Neural crest cell (in vitro differentiated cells): Measurements from ENCODE around the gene STK25. TPM values are rescaled to one million over a fixed set of nuclear protein-coding genes. Genes with fewer than 3 reads are reported as not detected.
"Not testable (repeated sequence)": the region's sequence is repeated elsewhere in the genome, so short reads cannot be mapped to it uniquely, and the experiment has no call there.

Source experiments
- DNase-seq: peaks from one replicate; pipeline ENCODE4 v3.0.0; 2021; ENCODE audit warnings: low read depth, mixed read lengths, low spot score
- H3K27ac Mint-ChIP-seq: one replicate; pipeline ENCODE4 v1.8.0; 2021; ENCODE audit warnings: mild to moderate bottlenecking, mixed read lengths; ENCODE audit not compliant: unreplicated experiment
- H3K27me3 Mint-ChIP-seq: 2 replicates; pipeline ENCODE4 v1.8.0; 2021; ENCODE audit warnings: low read depth, mild to moderate bottlenecking, mixed read lengths
- H3K36me3 Mint-ChIP-seq: 2 replicates; pipeline ENCODE4 v1.8.0; 2021; ENCODE audit warnings: low read depth, mild to moderate bottlenecking, mixed read lengths
- H3K4me1 Mint-ChIP-seq: 2 replicates; pipeline ENCODE4 v1.8.0; 2021; ENCODE audit warnings: mixed read lengths
- H3K4me3 Mint-ChIP-seq: one replicate; pipeline ENCODE4 v1.8.0; 2021; ENCODE audit warnings: mild to moderate bottlenecking, mixed read lengths
- H3K9me3 Mint-ChIP-seq: 2 replicates; pipeline ENCODE4 v1.8.0; 2021; ENCODE audit warnings: mixed read lengths
- total RNA-seq: library from RNA; stranded (reverse); gene quantifications from 2 replicates; pipeline ENCODE4 v1.2.1, GENCODE V29; 2021
- TF ChIP-seq, protein P1 (sequence below): fragments of 200-600 bp; sonication (generic); conservative IDR thresholded peaks from 2 replicates; pipeline ENCODE4 v1.5.0; 2021; ENCODE audit warnings: antibody characterized with exemption, mild to moderate bottlenecking

Gene STK25
- total RNA-seq, 1 donor from 2014 or later = 223 TPM

- no peaks in the 10 kb centered on the region for H3K9me3 Mint-ChIP-seq
- TF ChIP-seq, protein P1, sequence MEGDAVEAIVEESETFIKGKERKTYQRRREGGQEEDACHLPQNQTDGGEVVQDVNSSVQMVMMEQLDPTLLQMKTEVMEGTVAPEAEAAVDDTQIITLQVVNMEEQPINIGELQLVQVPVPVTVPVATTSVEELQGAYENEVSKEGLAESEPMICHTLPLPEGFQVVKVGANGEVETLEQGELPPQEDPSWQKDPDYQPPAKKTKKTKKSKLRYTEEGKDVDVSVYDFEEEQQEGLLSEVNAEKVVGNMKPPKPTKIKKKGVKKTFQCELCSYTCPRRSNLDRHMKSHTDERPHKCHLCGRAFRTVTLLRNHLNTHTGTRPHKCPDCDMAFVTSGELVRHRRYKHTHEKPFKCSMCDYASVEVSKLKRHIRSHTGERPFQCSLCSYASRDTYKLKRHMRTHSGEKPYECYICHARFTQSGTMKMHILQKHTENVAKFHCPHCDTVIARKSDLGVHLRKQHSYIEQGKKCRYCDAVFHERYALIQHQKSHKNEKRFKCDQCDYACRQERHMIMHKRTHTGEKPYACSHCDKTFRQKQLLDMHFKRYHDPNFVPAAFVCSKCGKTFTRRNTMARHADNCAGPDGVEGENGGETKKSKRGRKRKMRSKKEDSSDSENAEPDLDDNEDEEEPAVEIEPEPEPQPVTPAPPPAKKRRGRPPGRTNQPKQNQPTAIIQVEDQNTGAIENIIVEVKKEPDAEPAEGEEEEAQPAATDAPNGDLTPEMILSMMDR = no peak
- H3K27me3 Mint-ChIP-seq = no peaks in the 10 kb centered on the region
- DNase-seq = no peak
- no peaks in the 10 kb centered on the region for H3K36me3 Mint-ChIP-seq
- no peak overlapping the region for H3K27ac Mint-ChIP-seq
- no peak overlapping the region for H3K4me3 Mint-ChIP-seq
- peaks cover 13% of the 10 kb centered on the region for H3K4me1 Mint-ChIP-seq
Measured at GRCh38 chr2:241459520-241459919, 48.9 kb downstream of the STK25 start.

- no peak overlapping the region for H3K27ac Mint-ChIP-seq
- H3K36me3 Mint-ChIP-seq = no peaks in the 10 kb centered on the region
- no peaks in the 10 kb centered on the region for H3K9me3 Mint-ChIP-seq
- TF ChIP-seq, protein P1 = no peak
- H3K4me1 Mint-ChIP-seq = peaks cover 12% of the 10 kb centered on the region
- H3K27me3 Mint-ChIP-seq = no peaks in the 10 kb centered on the region
- DNase-seq = no peak
- H3K4me3 Mint-ChIP-seq = no peak overlapping the region
Measured at GRCh38 chr2:241458687-241459086, 49.7 kb downstream of the STK25 start.

GRCh38 chr2:241456546-241456945 is 51.8 kb downstream of the STK25 start:
- H3K36me3 Mint-ChIP-seq = no peaks in the 10 kb centered on the region
- H3K4me1 Mint-ChIP-seq = peaks cover 3% of the 10 kb centered on the region
- no peaks in the 10 kb centered on the region for H3K9me3 Mint-ChIP-seq
- H3K27me3 Mint-ChIP-seq = no peaks in the 10 kb centered on the region
- TF ChIP-seq, protein P1 = no peak
- H3K4me3 Mint-ChIP-seq = no peak overlapping the region
- no peak for DNase-seq
- peak overlapping the region; percentile 62 for H3K27ac Mint-ChIP-seq

GRCh38 chr2:241454837-241455485 is 53.4 kb downstream of the STK25 start:
- H3K9me3 Mint-ChIP-seq = no peaks in the 10 kb centered on the region
- H3K36me3 Mint-ChIP-seq = no peaks in the 10 kb centered on the region
- DNase-seq = no peak
- no peaks in the 10 kb centered on the region for H3K27me3 Mint-ChIP-seq
- no peak overlapping the region for H3K4me3 Mint-ChIP-seq
- H3K27ac Mint-ChIP-seq = no peak overlapping the region
- TF ChIP-seq, protein P1 = no peak
- H3K4me1 Mint-ChIP-seq = no peaks in the 10 kb centered on the region

DNA sequence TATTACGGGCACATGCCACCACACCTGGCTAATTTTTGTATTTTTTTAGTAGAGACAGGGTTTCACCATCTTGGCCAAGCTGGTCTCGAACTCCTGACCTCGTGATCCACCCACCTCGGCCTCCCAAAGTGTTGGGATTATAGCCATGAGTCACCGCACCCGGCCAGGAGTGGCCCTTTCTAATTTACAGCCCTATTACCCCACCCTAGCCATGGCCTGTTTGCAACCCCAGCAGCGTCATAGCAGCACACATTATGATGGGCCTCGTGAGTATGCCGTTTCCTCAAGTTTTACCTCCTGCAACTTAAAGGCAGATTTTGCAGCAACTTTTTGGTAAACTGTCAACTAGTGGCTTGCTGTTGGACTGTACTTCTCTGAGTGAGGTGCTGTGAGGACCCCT is 54.5 kb downstream of the STK25 start:
- not testable (repeated sequence) for H3K27me3 Mint-ChIP-seq, DNase-seq, H3K9me3 Mint-ChIP-seq, H3K4me3 Mint-ChIP-seq, H3K4me1 Mint-ChIP-seq, H3K36me3 Mint-ChIP-seq, H3K27ac Mint-ChIP-seq

- H3K27me3 Mint-ChIP-seq = no peaks in the 10 kb centered on the region
- no peaks in the 10 kb centered on the region for H3K9me3 Mint-ChIP-seq
- no peak overlapping the region for H3K4me3 Mint-ChIP-seq
- TF ChIP-seq, protein P1 = no peak
- no peaks in the 10 kb centered on the region for H3K36me3 Mint-ChIP-seq
- no peak overlapping the region for H3K27ac Mint-ChIP-seq
- H3K4me1 Mint-ChIP-seq = no peaks in the 10 kb centered on the region
- no peak for DNase-seq
Measured at GRCh38 chr2:241451840-241452506, 56.4 kb downstream of the STK25 start.

- H3K4me1 Mint-ChIP-seq, H3K9me3 Mint-ChIP-seq, H3K4me3 Mint-ChIP-seq, H3K27me3 Mint-ChIP-seq, H3K27ac Mint-ChIP-seq, DNase-seq, H3K36me3 Mint-ChIP-seq: not testable (repeated sequence)
Measured at GRCh38 chr2:241450092-241450491, 58.3 kb downstream of the STK25 start.
